GM21526 (cell line): ENCODE measurements around the gene OBSL1.

Experiments used
- ATAC-seq: cut with Tn5 transposase; IDR thresholded peaks from one replicate; pipeline ENCODE4 v1.9.1; 2021; ENCODE audit warnings: moderate library complexity; ENCODE audit not compliant: unreplicated experiment, low FRiP score

The OBSL1 gene

DNA sequence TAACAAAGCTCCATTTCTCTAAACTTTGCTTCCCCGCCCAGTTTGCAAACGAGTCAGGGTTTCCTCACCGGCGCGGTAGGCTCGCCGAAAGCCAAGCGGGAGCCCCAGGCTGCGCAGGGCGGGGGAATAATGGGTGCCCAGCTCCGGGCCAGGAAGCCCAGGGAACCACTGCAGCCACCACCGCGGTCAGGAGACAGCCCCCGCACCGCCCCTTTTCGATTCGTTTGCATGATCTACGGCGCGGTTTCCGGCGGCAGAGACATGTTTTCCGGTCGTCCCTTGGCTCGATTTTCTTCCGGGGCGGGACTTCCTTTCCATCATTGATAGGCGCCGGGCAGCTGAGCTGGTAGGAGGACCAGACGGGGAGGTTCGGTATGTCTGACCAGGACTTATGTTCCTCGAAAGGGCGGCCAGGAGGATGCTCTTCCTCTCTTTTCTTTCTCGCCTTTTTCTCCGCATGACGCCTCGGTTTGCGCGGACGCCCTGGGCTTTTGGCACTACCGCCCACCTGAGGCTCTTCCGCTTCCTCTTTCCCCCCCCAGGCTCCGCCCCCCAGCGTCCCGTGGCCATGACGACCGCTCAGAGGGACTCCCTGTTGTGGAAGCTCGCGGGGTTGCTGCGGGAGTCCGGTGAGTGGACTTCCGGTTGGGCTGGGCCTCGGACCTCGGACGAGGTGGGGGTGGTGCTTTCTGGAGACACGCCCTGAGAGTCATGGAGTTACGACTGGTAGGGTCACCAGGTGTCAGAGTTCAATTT, 26.4 kb upstream of the OBSL1 start, which contains the start of gene STK11IP:
Gene STK11IP, plus strand, starts transcription at position 306 of the 756 bp plus-strand sequence. Its CDS starts 263 bp downstream, at position 569.
- peak; percentile 93 for ATAC-seq

DNA sequence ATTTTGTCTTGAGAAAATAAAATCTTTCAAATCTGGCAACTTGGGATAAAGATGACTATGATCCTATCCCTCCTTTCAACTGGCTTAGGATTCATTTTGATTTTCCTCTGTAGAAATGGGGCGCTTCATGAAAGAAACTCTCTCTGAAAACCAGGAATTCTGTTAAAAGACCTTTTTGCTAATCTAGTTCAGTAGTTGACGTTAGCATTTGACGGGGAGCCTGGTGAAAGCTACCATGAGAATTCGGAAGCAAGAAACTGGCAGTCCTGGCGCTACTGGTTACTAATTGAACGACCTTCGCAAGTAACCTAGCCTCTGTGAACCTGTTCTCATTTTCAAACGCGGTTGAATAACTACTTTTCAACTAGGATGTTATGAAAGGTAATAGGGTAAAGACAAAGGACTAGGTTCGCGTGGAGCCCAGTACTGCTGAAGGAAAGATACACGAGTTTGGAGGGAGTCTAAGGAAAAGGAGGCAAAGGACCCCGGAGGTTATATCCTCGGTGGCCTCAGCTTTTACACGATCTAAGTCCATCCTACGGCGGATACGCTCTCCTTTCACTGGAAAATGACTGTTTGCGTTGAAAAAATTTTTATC, 25.7 kb upstream of the OBSL1 start:
- peak; percentile 7 for ATAC-seq

DNA sequence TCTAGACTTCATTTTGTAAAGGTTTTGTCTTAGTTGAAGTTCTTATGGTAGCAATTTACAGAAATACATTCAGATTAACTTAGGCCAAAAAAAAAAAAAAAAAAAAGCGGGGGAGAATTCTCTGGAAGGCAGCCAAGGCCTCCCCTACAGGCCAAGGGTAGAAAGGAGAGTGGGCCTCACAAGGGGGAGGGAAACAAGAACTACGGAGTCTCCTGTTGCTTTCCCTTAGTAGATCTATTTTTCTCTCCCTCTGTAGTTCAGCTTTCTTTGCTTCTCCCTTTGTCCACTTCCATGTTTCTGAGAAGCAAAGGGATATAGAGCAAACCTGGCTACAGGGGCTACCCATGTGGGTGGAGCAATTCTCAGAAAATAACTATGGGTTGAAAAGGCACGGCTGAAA, 23.9 kb upstream of the OBSL1 start:
- no peak for ATAC-seq

DNA sequence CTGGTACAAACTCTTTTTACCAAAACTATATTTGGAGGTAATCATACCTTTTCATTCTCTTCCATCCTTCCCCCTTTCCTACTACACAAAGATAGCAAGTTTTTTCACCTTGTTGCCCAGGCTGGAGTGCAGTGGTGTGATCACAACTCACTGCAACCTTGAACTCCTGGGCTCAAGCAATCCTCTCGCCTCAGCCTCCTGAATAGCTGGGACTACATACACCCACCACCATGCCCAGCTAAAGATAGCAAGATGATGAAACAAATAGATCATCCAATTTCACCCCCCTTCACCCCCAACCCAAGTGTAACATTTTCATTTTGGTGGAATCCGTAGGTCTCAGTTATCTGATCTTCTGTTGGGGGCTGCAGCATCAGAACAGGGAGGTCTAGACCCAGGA, 21.8 kb upstream of the OBSL1 start:
- no peak for ATAC-seq

DNA sequence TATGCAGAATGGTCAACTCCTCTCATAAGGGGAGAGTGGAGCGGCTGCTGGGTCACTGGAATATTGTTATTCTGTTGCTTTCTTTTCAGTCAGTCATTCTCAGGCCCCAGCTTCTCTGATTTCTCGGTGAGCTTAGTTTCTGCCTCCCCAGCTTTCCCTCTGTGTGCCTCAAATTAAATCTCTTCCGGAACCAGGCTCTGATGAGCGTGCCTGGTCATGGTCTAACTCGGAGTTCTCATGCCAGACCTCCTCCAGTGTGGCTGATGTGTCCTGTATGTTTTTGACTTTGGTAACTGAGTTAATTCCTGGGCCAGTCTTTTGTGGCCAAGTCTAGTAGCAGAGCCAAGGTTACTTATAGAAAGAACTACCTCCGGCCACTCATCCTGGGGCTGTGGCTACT, 21.4 kb upstream of the OBSL1 start:
- ATAC-seq = no peak

DNA sequence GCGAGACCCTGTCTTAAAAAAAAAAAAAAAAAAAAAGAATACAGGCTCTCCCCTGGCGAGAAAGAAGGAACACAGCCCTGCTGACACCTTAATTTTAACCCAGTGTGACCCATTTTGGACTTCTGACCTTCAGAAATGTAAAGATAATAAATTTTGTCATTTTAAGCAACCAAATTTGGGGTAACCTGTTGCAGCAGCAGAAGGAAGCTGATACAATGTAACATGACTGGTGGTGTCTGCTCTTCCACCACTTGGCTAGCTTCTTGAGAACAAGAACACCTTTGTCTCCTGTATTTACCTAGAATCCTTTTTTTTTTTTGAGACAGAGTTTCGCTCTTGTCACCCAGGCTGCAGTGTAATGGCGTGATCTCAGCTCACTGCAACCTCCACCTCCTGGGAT, 19.8 kb upstream of the OBSL1 start:
- no peak for ATAC-seq

DNA sequence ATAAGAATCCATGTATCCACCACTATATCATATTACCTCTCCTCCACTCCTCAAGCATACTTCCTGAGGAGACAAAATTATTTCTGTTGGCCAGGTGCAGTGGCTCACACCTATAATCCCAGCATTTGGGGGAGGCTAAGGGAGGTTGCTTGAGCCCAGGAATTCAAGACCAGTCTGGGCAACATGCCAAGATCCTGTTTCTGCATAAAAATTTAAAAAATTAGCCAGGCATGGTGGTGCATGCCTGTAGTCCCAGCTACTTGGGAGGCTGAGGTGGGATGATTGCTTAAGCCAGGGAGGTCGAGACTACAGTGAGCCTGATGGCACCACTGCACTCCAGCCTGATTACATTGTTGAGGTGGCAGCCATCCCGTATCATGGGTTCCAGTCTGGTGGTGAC, 10.0 kb upstream of the OBSL1 start:
- no peak for ATAC-seq

DNA sequence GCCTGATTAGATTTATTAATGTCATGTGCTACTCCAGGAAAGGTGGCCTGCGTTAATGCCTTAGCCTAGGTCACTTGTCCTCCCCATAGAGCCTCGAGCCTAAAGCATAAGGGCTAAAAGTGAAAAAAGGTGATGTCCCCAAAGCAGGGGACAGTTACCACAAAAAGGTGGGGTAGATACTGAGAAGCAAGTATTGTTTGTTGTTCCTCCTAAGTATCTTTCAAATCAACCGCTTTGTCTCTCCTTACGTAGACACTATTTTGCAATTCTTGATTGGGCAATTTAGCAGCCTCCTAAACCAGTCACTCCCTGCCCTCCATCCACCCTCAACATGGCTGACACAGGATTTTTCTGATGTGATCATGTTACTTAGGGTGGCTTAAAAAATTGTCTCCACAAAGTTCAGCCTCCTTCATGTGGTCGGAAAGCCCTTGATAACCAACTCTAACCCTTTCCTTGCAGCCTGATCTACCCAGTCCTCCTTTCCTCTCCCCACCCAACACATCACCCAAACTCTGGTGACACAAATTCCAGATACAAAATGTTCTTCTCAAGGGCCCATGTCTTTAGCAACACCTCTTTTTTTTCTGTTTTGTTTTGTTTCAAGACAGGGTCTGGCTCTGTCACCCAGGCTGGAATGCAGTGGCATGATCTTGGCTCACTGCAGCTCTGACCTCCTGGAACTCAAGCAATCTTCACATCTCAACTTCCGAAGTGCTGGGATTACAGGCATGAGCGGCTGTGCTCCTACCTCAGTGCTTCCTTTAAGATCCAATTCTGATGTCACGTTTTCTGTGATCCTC, 7.7 kb upstream of the OBSL1 start:
- no peak for ATAC-seq

DNA sequence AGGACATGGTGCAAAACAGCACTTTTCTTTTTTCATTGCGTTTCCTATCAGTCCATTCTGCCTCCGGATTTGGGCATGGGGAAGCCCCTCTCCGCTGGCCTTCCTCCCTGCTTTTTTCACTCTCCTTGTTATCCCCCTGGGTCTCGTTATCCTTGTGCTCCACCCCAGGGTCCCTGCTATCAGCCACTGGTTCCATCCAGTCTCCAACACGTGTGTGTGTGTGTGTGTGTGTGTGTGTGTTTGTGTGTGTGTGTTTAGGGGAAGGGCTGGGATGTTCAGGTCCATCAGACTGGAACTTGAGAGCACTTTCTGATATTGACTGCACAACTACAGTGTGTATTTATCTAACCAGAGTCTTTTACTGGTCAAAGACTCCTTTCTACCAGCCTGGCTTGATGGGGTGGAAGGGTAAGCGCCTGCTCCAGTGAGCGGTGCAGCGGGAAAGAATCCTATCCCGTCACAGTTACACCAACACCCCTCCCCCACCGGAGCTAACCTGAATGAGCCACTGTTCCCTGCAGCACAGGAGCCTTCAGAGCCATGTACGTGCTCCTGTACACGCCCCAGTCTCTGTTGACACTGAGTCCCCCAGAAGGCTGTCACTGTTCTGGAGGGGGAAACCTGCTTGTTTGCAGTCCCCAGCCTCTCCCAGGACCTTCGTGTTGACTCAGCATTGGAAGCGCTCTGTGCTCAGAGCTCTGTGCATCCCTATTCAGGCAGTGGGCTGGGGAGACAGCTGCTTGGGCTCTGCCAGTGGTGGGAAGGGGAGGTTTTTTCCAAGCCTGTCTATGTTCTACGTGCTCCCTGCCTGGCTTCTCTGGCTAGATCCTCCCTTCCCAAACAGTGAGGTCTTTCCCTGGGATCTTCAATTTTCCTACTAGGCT, 5.4 kb upstream of the OBSL1 start:
- no peak for ATAC-seq

DNA sequence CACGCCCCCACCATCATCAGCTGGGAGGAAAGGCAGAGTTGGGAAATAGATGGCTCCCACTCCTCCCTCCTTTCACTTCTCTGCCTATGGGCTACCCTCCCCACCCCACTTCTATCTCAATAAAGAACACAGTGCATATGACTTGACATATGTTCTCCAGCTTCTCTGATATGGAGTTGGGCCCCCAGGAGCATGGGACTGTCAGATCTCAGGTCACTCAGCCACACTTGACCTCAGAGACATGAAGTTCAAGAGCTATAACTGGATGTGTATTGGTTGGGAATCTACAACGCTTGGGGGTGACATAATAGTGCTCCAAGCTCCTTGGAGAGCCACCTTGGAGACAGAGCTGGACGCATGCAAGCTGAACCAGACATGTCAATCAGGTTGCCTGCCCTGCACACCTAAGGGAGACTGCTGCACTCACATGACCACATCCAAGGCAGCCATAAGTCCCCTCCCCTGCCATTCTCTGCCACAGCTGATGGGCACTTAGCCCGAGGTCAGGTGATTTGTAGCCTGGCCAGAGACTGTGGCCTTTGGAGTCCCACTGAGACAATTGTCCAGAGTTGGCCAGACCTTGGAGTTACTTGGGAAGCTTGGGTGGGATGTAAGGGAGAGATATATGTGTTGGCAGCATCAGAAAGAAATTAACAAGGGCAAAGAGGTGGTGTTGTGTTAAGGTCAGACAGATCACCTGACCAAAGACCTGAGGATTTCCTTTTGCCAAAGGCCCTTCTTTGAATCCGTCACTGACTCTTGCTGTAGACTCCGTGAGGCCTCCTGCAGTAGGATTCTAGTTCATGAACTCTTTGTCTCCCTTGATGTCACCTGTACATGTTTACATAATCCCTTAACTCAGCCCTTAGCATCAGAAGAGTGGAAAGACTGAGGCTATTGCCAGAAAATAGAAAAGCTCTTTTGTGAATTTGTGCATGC, 4.5 kb upstream of the OBSL1 start:
- no peak for ATAC-seq

DNA sequence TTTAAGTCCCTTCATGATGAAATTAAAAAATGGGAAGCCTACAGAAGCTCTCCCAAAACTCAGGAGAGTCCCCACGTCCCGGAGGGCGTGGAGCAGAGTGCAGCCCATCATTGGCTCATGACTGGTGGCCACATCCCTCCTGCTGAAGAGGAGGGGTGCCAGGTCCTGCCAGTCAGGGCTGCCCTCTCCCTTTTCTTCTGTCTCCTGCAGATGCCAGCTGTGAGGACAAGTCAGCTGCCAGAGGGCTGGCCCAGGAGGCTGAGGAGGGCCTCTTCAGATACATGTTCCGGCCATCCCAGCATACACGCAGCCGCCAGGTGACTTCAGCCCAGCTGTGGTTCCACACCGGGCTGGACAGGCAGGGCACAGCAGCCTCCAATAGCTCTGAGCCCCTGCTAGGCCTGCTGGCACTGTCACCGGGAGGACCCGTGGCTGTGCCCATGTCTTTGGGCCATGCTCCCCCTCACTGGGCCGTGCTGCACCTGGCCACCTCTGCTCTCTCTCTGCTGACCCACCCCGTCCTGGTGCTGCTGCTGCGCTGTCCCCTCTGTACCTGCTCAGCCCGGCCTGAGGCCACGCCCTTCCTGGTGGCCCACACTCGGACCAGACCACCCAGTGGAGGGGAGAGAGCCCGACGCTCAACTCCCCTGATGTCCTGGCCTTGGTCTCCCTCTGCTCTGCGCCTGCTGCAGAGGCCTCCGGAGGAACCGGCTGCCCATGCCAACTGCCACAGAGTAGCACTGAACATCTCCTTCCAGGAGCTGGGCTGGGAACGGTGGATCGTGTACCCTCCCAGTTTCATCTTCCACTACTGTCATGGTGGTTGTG, 3.4 kb upstream of the OBSL1 start:
- no peak for ATAC-seq

DNA sequence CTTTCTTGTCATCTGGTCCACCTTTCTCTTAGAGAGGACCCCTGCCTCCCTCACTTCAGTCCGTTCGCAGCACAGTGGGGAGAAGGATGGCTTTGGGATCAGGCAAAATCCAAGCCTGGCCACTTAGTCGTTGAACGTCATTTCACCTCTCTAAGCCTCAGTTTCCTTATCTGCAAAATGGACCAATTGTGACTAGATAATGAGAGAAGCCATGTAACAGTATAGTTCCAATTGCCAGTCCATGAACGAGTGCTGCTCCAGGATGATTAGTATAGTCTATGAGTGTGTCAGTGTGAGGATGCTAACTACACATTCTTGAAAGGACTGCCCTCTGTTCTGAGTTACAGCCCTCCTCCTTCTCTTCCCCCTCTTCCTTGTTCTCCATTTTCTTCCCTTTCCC, 1.8 kb upstream of the OBSL1 start:
- ATAC-seq = no peak

DNA sequence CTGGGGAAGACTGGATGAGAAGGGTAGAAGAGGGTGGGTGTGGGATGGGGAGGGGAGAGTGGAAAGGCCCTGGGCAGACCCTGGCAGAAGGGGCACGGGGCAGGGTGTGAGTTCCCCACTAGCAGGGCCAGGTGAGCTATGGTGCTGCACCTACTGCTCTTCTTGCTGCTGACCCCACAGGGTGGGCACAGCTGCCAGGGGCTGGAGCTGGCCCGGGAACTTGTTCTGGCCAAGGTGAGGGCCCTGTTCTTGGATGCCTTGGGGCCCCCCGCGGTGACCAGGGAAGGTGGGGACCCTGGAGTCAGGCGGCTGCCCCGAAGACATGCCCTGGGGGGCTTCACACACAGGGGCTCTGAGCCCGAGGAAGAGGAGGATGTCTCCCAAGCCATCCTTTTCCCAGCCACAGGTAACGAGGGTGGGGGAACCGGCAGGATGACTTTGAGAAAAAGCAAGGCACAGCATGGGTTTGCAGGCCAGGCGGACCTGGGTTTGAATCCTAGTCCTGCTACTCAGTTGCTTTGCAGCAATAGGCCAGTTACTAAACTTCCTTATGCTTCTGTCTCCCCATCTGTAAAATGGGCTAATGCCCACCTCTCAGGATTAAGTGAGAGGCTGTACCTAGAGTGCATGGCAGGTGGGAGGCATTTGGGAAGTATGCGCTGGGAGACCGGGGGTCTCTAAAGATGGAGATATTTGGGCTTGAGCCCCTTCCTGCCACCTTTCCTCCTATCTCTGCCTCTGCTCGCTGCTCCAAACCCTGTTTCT, 1.1 kb upstream of the OBSL1 start, which contains the start of gene INHA:
Gene INHA, plus strand, starts transcription at position 74 of the 765 bp plus-strand sequence. Its CDS starts 65 bp downstream, at position 139.
- no peak for ATAC-seq

DNA sequence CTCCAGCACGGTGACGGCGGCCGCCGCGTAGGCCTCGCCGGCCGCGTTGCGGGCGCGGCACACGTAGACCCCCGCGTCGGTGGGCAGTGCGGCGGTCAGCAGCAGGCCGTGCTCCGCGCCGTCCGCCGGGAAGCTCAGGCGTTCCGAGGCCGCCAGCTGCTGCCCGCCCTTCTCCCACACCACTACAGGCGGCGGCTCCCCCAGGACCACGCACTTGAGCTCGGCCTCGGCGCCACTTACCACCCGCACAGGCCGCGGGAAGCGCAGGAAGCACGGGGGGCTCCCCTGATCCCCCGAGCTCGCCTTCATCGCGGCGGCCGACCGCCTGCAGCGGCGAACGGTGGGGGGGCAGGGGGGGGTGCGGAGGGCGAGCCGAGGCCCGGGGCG, 422 bp downstream of the OBSL1 start:
- ATAC-seq = no peak

DNA sequence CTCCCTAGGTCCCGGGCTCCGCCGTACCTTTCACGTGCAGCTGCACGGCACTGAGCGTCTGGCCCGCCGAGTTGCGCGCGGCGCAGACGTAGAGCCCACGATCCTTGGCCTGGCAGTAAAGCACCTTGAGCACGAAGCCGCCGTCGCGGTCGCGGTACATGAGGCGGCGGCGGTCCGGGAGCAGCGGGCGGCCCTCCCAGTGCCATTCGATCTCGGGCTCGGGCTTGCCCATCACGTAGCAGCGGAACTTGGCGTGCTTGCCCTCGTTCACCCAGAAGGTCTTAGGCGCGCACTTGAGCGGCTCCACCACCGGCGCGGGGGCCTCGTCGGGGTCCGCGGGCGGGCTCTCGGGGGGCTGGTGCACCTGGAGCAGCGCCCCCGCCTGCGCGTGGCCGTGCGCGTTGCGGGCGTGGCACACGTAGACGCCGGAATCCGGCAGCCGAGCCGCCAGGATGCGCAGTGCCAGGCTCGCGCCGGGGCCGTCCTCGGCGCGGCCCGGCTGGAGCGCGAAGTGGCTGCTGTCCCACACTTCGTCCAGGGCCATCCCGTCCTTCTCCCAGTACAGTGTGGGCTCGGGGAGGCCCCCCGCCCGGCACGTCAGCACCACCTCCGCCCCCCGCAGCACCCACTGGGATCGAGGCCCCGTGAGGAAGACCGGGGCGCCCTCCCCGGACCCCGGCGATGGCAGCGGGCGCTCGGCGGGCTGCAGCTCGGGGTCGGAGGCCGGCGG, 980 bp downstream of the OBSL1 start:
- ATAC-seq = no peak

DNA sequence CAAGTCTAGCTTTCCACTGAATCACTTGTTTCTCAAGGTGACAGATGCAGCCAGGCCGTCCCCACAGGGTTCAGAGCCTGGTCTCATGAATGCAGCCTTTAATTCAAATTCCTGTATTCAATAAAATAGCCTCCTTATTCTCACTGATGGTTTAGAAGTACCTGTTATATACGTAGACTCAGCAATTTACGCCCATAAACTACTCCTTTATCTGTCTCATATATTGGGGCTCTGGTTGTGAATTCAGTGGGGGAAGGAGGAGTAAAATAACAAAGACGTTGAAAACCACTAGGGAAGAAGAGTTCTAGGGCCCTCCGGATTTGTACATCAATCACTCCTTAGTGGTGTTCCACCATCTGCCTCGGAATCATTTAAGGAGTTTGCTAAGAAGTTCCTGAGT, 1.7 kb downstream of the OBSL1 start:
- ATAC-seq = no peak

DNA sequence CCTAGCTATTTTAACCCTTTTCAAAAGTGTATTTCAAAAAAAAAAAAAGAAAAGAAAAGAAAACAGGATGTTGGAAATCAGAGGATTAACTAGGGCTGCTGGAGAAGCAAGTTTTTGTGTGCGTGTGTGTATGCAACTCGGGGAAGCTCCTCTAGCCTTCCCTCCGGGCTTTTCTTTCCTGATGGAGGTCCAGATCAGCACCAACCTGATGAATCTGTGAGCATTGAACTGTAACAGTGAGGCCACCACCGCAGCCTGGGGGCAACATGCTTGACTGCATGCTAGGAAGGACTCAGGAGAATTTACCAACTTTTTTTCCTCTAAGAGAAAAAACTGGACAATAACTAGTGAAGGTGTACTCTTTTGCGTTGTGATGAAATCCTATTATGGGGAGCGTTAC, 2.3 kb downstream of the OBSL1 start:
- no peak for ATAC-seq
